HEK293 (cell line): ENCODE data around the gene SH3RF3.
A peak's percentile ranks its signal among the peaks of the same experiment; 100 is the strongest.

Experiments
- CTCF ChIA-PET: fragments of 350-600 bp; formaldehyde crosslinking; extraction: SDS; loops from one replicate; lab custom pipeline; 2021; ENCODE audit warnings: antibody characterized with exemption; lab: Yijun Ruan, JAX
- POLR2A ChIA-PET: fragments of 300-600 bp; formaldehyde crosslinking; extraction: SDS; loops from one replicate; lab custom pipeline; 2020; ENCODE audit warnings: antibody characterized with exemption, inconsistent platforms; lab: Yijun Ruan, JAX
- H3K27ac ChIP-seq: fragments of 200-500 bp; sonication (Bioruptor generic); 2 replicates; pipeline ENCODE4 v1.5.1; 2014; ENCODE audit warnings: low read depth, low read length, control low read depth, inconsistent platforms; ENCODE audit errors: extremely low read depth
- H3K36me3 ChIP-seq, 2 experiments: fragments of 200-500 bp in 1 of 2; sonication (Bioruptor generic) in 1 of 2; 1 replicate in 1 of 2; 2 replicates in 1 of 2; pipeline ENCODE4 v1.5.1; 2014 to 2017; ENCODE audit warnings: inconsistent platforms in 2 of 2, low read length in 2 of 2; ENCODE audit not compliant: control insufficient read depth in 2 of 2, insufficient read depth in 1 of 2
- H3K4me1 ChIP-seq: fragments of 200-500 bp; sonication (Bioruptor generic); 2 replicates; pipeline ENCODE4 v1.5.1; 2014; ENCODE audit warnings: mild to moderate bottlenecking, low read length, inconsistent platforms; ENCODE audit not compliant: control insufficient read depth, insufficient read depth
- H3K4me3 ChIP-seq: 2 replicates; pipeline ENCODE4 v1.5.1; 2011; ENCODE audit warnings: low read depth, mild to moderate bottlenecking, control low read depth, low read length, moderate library complexity
- H3K9me3 ChIP-seq: fragments of 200-500 bp; sonication (Bioruptor generic); 2 replicates; pipeline ENCODE4 v1.5.1; 2014; ENCODE audit warnings: low read depth, low read length, inconsistent platforms; ENCODE audit not compliant: control insufficient read depth, insufficient read depth
- GLI4 ChIP-seq: fragments of 450-650 bp; formaldehyde crosslinking; IDR thresholded peaks from 2 replicates; pipeline ENCODE4 v1.5.1; 2016; ENCODE audit warnings: missing biosample characterization, missing genetic modification characterization
- KLF10 ChIP-seq: fragments of 450-650 bp; IDR thresholded peaks from 2 replicates; pipeline ENCODE4 v1.5.1; 2018; ENCODE audit warnings: missing biosample characterization, mild to moderate bottlenecking, missing genetic modification characterization
- KLF17 ChIP-seq: fragments of 450-650 bp; formaldehyde crosslinking; IDR thresholded peaks from 2 replicates; pipeline ENCODE4 v1.5.1; 2016; ENCODE audit warnings: missing biosample characterization, missing genetic modification characterization
- MYNN ChIP-seq: fragments of 450-650 bp; formaldehyde crosslinking; IDR thresholded peaks from 2 replicates; pipeline ENCODE4 v1.5.1; 2016; ENCODE audit warnings: missing biosample characterization, missing genetic modification characterization, borderline replicate concordance
- SP7 ChIP-seq: fragments of 450-650 bp; formaldehyde crosslinking; IDR thresholded peaks from 2 replicates; pipeline ENCODE4 v1.5.1; 2016; ENCODE audit warnings: missing biosample characterization, missing genetic modification characterization
- ZBTB6 ChIP-seq: fragments of 450-650 bp; formaldehyde crosslinking; IDR thresholded peaks from 2 replicates; pipeline ENCODE4 v1.5.1; 2017; ENCODE audit warnings: missing biosample characterization, missing genetic modification characterization
- ZBTB8A ChIP-seq: fragments of 450-650 bp; formaldehyde crosslinking; IDR thresholded peaks from 2 replicates; pipeline ENCODE4 v1.5.1; 2016; ENCODE audit warnings: missing biosample characterization, missing genetic modification characterization
- ZIC2 ChIP-seq: fragments of 450-650 bp; formaldehyde crosslinking; IDR thresholded peaks from 2 replicates; pipeline ENCODE4 v1.5.1; 2016; ENCODE audit warnings: missing biosample characterization, missing genetic modification characterization
- ZNF112 ChIP-seq: fragments of 450-650 bp; formaldehyde crosslinking; IDR thresholded peaks from 2 replicates; pipeline ENCODE4 v1.5.0; 2017; ENCODE audit warnings: missing biosample characterization, missing genetic modification characterization
- ZNF174 ChIP-seq: fragments of 450-650 bp; formaldehyde crosslinking; IDR thresholded peaks from 2 replicates; pipeline ENCODE4 v1.5.0; 2017; ENCODE audit warnings: missing biosample characterization, mild to moderate bottlenecking, missing genetic modification characterization
- ZNF292 ChIP-seq: fragments of 450-650 bp; formaldehyde crosslinking; IDR thresholded peaks from 2 replicates; pipeline ENCODE4 v1.5.1; 2016; ENCODE audit warnings: low read depth, missing biosample characterization, missing genetic modification characterization, borderline replicate concordance
- ZNF416 ChIP-seq: fragments of 450-650 bp; formaldehyde crosslinking; IDR thresholded peaks from 2 replicates; pipeline ENCODE4 v1.5.1; 2016; ENCODE audit warnings: missing biosample characterization, missing genetic modification characterization
- ZNF549 ChIP-seq: fragments of 450-650 bp; IDR thresholded peaks from 2 replicates; pipeline ENCODE4 v1.5.1; 2018; ENCODE audit warnings: missing biosample characterization, missing genetic modification characterization, mild to moderate bottlenecking, inconsistent platforms, moderate library complexity
- ZNF555 ChIP-seq: fragments of 450-650 bp; formaldehyde crosslinking; conservative IDR thresholded peaks from 2 replicates; pipeline ENCODE4 v1.5.1; 2017; ENCODE audit warnings: missing biosample characterization, mild to moderate bottlenecking, missing genetic modification characterization, inconsistent platforms
- ZNF623 ChIP-seq: fragments of 450-650 bp; formaldehyde crosslinking; IDR thresholded peaks from 2 replicates; pipeline ENCODE4 v1.5.1; 2016; ENCODE audit warnings: missing biosample characterization, missing genetic modification characterization
- ZNF654 ChIP-seq: fragments of 450-650 bp; formaldehyde crosslinking; IDR thresholded peaks from 2 replicates; pipeline ENCODE4 v1.5.1; 2016; ENCODE audit warnings: low read depth, missing biosample characterization, missing genetic modification characterization
- ZNF658 ChIP-seq: fragments of 450-650 bp; formaldehyde crosslinking; IDR thresholded peaks from 2 replicates; pipeline ENCODE4; 2016; ENCODE audit warnings: missing biosample characterization, missing genetic modification characterization
- ZNF664 ChIP-seq: fragments of 450-650 bp; formaldehyde crosslinking; IDR thresholded peaks from 2 replicates; pipeline ENCODE4 v1.5.1; 2016; ENCODE audit warnings: missing biosample characterization, missing genetic modification characterization
- ZNF692 ChIP-seq: fragments of 450-650 bp; formaldehyde crosslinking; IDR thresholded peaks from 2 replicates; pipeline ENCODE4 v1.5.1; 2016; ENCODE audit warnings: missing biosample characterization, missing genetic modification characterization
- ZNF785 ChIP-seq: fragments of 450-650 bp; formaldehyde crosslinking; IDR thresholded peaks from 2 replicates; pipeline ENCODE4 v1.5.1; 2016; ENCODE audit warnings: missing biosample characterization, missing genetic modification characterization

Gene SH3RF3

GRCh38 chr2:109510136-109511028 is 381.4 kb downstream of the SH3RF3 start (continued):
- TF ChIP-seq ZNF416 (tag by site-specific recombination) (no peak), KLF10 (tag by site-specific recombination) (no peak), ZNF623 (tag by site-specific recombination) (peak; percentile 68), ZBTB8A (tag by site-specific recombination) (0 out of 2 replicates have a peak, but pooled peaks have one; percentile 35), SP7 (0 out of 2 replicates have a peak, but pooled peaks have one; percentile 15), ZNF785 (tag by site-specific recombination) (no peak), ZNF654 (tag by site-specific recombination) (peak; percentile 70), MYNN (no peak), ZNF555 (tag by site-specific recombination) (no peak), ZNF658 (tag by site-specific recombination) (no peak), ZNF112 (tag by site-specific recombination) (no peak), KLF17 (0 out of 2 replicates have a peak, but pooled peaks have one; percentile 50)

GRCh38 chr2:109511168-109511567 is 382.2 kb downstream of the SH3RF3 start:
- POLR2A ChIA-PET, result no interaction called here
- no peak overlapping the region for H3K27ac ChIP-seq
- no peak overlapping the region for H3K4me3 ChIP-seq
- CTCF ChIA-PET, result interaction anchor here (0.5 to 2.6 kb wide), 10 partner anchors 12 to 390 kb away, joined by 3 to 26 read pairs (median 4); partner anchors contain the start of gene SH3RF3
- no peak for TF ChIP-seq ZBTB6
- no peak for TF ChIP-seq ZNF549
- no peak for TF ChIP-seq GLI4
- no peak for TF ChIP-seq ZNF292 (tag by site-specific recombination)
- TF ChIP-seq ZNF174 (tag by site-specific recombination), result no peak
- TF ChIP-seq ZNF664 (tag by site-specific recombination), result no peak
- TF ChIP-seq, all 188 proteins: peak for 0
- Histone ChIP-seq H3K9me3 (no peaks in the 10 kb centered on the region), H3K4me1 (no peaks in the 10 kb centered on the region), H3K36me3 (no peaks in the 10 kb centered on the region)

- H3K4me1 ChIP-seq, result no peaks in the 10 kb centered on the region
- H3K9me3 ChIP-seq, result no peaks in the 10 kb centered on the region
- CTCF ChIA-PET, result interaction anchor here (0.7 to 1.1 kb wide), 3 partner anchors 29 to 68 kb away, joined by 3 to 6 read pairs (median 3); no protein-coding TSS in a partner anchor
- POLR2A ChIA-PET, result no interaction called here
- no peak overlapping the region for H3K27ac ChIP-seq
- no peaks in the 10 kb centered on the region for H3K36me3 ChIP-seq
- no peak overlapping the region for H3K4me3 ChIP-seq
- TF ChIP-seq ZIC2 (tag by site-specific recombination) (peak; percentile 49), ZNF664 (tag by site-specific recombination) (no peak), ZNF692 (tag by site-specific recombination) (no peak)
These were observed 383.1 kb downstream of the SH3RF3 start for GRCh38 chr2:109512076-109512475.
